Peyer's patch (tissue), 4 donors: ENCODE results near the gene CUL2.

Source experiments
- POLR2A ChIP-seq, 2 donors: fragments of 450-650 bp; IDR thresholded peaks; one replicate each; pipeline ENCODE4 v1.5.1; 2017; ENCODE audit warnings: antibody characterized with exemption in 2 of 2, mild to moderate bottlenecking in 2 of 2, moderate library complexity in 2 of 2
- TF ChIP-seq, protein P1 (sequence below), 6 experiments: fragments of 450-650 bp in 4 of 6; fragments of 200-600 bp in 2 of 6; sonication (generic) in 1 of 6; IDR thresholded peaks; one replicate each; pipeline ENCODE4 v1.5.1; 2017 to 2019; ENCODE audit warnings: antibody characterized with exemption in 6 of 6, mild to moderate bottlenecking in 3 of 6, moderate library complexity in 1 of 6

GRCh38 chr10:35007858-35008301 lies 82.3 kb downstream of the CUL2 start:
- TF ChIP-seq, protein P1, sequence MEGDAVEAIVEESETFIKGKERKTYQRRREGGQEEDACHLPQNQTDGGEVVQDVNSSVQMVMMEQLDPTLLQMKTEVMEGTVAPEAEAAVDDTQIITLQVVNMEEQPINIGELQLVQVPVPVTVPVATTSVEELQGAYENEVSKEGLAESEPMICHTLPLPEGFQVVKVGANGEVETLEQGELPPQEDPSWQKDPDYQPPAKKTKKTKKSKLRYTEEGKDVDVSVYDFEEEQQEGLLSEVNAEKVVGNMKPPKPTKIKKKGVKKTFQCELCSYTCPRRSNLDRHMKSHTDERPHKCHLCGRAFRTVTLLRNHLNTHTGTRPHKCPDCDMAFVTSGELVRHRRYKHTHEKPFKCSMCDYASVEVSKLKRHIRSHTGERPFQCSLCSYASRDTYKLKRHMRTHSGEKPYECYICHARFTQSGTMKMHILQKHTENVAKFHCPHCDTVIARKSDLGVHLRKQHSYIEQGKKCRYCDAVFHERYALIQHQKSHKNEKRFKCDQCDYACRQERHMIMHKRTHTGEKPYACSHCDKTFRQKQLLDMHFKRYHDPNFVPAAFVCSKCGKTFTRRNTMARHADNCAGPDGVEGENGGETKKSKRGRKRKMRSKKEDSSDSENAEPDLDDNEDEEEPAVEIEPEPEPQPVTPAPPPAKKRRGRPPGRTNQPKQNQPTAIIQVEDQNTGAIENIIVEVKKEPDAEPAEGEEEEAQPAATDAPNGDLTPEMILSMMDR (IDR thresholded peaks at IDR 0.05), result no peak
- no peak for TF ChIP-seq POLR2A (IDR thresholded peaks at IDR 0.05)
